ENCODE results near the gene SIX3.

The SIX3 gene

GRCh38 chr2:44954889-44955592 lies 13.5 kb downstream of the SIX3 start:
- in situ Hi-C loops (cut with HindIII; ENCODE audit: low sequenced_read_pairs): loop anchor here (10.0 kb wide), 1 partner anchor 500 kb away; no protein-coding TSS in a partner anchor

GRCh38 chr2:44955593-44956392 lies 14.3 kb downstream of the SIX3 start:
- in situ Hi-C loops (cut with HindIII; ENCODE audit: low sequenced_read_pairs): loop anchor here (10.0 kb wide), 1 partner anchor 501 kb away; no protein-coding TSS in a partner anchor

- in situ Hi-C loops (cut with HindIII; ENCODE audit: low sequenced_read_pairs): loop anchor here (10.0 kb wide), 1 partner anchor 502 kb away; no protein-coding TSS in a partner anchor
Observed at GRCh38 chr2:44956843-44957242, 15.3 kb downstream of the SIX3 start.

- in situ Hi-C loops (cut with HindIII; ENCODE audit: low sequenced_read_pairs): loop anchor here (10.0 kb wide), 1 partner anchor 503 kb away; no protein-coding TSS in a partner anchor
Observed at GRCh38 chr2:44957656-44958327, 16.3 kb downstream of the SIX3 start.

- in situ Hi-C loops (cut with HindIII; ENCODE audit: low sequenced_read_pairs): loop anchor here (10.0 kb wide), 1 partner anchor 505 kb away; no protein-coding TSS in a partner anchor
Observed at GRCh38 chr2:44959855-44960254, 18.4 kb downstream of the SIX3 start.

- in situ Hi-C loops (cut with HindIII; ENCODE audit: low sequenced_read_pairs): no loop called here
Observed at GRCh38 chr2:44960871-44961270, 19.4 kb downstream of the SIX3 start.

GRCh38 chr2:44962176-44962695 lies 20.7 kb downstream of the SIX3 start:
- in situ Hi-C loops (cut with HindIII; ENCODE audit: low sequenced_read_pairs): no loop called here

- in situ Hi-C loops (cut with HindIII; ENCODE audit: low sequenced_read_pairs): no loop called here
Observed at GRCh38 chr2:44964752-44965236, 23.3 kb downstream of the SIX3 start.

GRCh38 chr2:44965684-44966083 lies 24.2 kb downstream of the SIX3 start:
- in situ Hi-C loops (cut with HindIII; ENCODE audit: low sequenced_read_pairs): no loop called here

GRCh38 chr2:44967056-44967455 lies 25.6 kb downstream of the SIX3 start:
- in situ Hi-C loops (cut with HindIII; ENCODE audit: low sequenced_read_pairs): no loop called here

GRCh38 chr2:44967727-44968432 lies 26.4 kb downstream of the SIX3 start:
- in situ Hi-C loops (cut with HindIII; ENCODE audit: low sequenced_read_pairs): no loop called here

GRCh38 chr2:44969936-44970335 lies 28.4 kb downstream of the SIX3 start:
- in situ Hi-C loops (cut with HindIII; ENCODE audit: low sequenced_read_pairs): no loop called here

- in situ Hi-C loops (cut with HindIII; ENCODE audit: low sequenced_read_pairs): no loop called here
Observed at GRCh38 chr2:44970846-44971450, 29.4 kb downstream of the SIX3 start.

- in situ Hi-C loops (cut with HindIII; ENCODE audit: low sequenced_read_pairs): no loop called here
Observed at GRCh38 chr2:44972771-44973535, 31.5 kb downstream of the SIX3 start.

- in situ Hi-C loops (cut with HindIII; ENCODE audit: low sequenced_read_pairs): no loop called here
Observed at GRCh38 chr2:44974064-44974715, 32.7 kb downstream of the SIX3 start.

GRCh38 chr2:44975571-44976450 lies 34.3 kb downstream of the SIX3 start:
- in situ Hi-C loops (cut with HindIII; ENCODE audit: low sequenced_read_pairs): no loop called here

- in situ Hi-C loops (cut with HindIII; ENCODE audit: low sequenced_read_pairs): no loop called here
Observed at GRCh38 chr2:44979581-44979980, 38.1 kb downstream of the SIX3 start.

Measured in DLD1 (cell line).